HG03103 (cell line): ENCODE results near the gene PAPPA2.

Source experiments
- ATAC-seq: cut with Tn5 transposase; IDR thresholded peaks from one replicate; pipeline ENCODE4 v1.9.1; 2021; ENCODE audit warnings: low read depth; ENCODE audit not compliant: unreplicated experiment

The PAPPA2 gene

GRCh38 chr1:176682830-176683535 is 220.0 kb downstream of the PAPPA2 start:
- no peak for ATAC-seq

DNA sequence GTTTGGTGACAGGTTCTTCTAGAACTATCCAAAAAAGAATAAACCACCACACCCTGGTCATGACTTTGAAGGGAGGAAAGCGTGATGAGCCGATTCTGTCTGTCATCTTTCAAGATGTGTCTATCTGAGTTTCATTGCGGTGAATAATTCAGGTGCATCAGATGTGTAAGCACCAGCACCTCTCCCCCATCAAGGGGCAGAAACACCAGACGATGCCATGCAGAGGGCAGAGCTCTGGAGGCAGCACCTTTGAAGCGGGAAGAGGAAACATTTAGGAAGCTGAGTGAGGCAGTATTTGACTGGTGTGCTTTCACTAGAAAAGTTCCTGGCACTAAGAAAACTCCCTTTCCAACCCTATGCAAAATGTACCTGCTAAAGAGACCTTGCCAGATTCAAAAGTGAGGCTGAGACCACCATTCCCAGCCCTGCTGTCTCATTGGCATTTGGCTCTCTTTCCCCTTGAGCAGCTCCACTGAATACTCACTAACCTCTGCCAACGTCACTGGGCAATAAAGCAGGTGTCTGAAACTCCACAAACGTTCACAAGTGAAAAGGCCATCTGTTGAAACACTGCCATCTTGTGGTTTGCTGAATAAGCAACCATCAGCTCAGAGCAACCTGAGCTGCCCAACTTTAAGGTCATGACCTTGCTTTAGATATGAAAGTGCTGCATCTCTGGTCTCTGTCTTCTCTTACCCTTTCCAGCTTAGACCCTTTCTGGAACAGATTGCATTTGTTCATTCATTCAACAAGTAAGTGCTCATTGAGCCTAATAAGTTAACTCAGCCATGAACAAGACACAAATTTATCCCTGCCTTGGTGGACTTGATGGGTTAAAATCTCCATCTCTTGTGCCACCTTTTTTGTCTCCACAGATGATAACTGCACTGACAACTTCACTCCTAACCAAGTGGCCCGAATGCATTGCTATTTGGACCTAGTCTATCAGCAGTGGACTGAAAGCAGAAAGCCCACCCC is 228.6 kb downstream of the PAPPA2 start:
- peak; percentile 74 for ATAC-seq

DNA sequence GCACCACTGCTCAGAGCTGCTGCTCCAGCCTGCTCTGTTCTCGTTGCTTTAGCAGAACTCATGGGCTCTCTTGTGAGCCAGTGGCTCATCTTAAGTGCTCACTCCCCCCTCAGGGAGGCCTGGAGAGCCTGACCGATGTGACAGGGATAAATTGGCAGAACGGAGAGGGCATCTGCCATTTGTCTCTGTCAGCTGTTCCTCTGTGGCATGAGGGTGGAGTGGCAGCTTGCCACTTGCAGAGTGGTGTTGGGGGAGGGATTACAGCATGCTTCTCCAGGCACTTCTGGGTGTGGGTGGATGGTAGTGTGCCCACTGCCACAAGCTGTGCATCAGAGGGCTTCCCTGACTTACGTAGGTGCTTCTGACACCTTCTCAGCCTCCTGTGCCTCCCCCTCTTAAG is 229.5 kb downstream of the PAPPA2 start:
- no peak for ATAC-seq

DNA sequence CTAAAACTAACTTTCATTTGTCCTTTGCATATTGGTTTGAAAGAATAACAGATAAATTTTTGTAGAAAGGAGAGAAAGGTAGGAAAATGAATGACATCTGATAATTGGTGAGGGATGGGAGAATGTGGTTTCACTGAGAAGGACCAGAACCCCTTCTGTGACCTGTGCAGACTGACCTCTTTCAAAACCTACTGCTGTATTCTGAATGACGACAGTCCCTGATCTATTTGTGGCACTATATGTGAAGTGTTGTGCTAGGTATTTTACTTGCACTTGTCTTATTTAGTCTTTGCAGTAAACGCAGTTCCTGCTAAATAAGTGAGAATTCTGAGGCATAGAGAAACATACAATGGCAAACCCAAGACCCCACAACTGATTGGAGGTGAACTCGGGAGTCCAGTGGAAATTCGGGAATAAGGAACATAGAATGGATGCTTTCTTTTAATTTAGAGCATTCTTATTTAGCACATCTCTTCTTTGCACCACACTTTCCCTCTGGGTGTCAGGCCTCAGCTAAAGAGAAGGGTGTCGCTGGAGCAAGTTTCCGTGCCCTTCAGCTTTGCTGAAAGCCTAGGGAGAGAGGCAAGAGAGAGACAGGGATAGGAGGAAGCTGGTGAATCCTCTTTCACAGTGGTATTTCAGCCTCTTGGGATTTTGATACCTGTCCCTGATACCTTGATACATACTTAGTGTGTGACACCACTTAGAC is 230.2 kb downstream of the PAPPA2 start:
- ATAC-seq = no peak

- no peak for ATAC-seq
Observed at GRCh38 chr1:176693697-176694329, 230.8 kb downstream of the PAPPA2 start.

- ATAC-seq = no peak
Observed at GRCh38 chr1:176694713-176695112, 231.7 kb downstream of the PAPPA2 start.

DNA sequence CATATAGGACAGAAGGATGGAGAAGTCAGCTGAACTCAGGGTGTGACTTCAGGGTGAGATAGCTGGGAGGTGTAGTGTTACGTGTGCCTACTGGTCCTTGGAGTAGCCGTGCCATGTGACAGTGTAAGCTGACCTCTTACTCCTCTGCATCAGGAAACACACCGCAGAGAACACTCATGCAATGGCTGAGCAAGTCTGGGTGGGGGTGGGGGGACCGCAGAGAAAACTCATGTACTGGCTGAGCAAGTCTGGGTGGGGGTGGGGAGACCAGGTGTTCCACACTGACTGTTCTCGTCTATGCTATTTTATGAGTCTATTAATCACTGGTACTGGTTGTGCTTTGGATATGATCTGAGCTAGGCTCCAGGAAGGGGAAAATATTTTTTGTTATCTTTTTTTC is 233.1 kb downstream of the PAPPA2 start:
- no peak for ATAC-seq

- ATAC-seq = no peak
Observed at GRCh38 chr1:176696689-176697088, 233.7 kb downstream of the PAPPA2 start.

DNA sequence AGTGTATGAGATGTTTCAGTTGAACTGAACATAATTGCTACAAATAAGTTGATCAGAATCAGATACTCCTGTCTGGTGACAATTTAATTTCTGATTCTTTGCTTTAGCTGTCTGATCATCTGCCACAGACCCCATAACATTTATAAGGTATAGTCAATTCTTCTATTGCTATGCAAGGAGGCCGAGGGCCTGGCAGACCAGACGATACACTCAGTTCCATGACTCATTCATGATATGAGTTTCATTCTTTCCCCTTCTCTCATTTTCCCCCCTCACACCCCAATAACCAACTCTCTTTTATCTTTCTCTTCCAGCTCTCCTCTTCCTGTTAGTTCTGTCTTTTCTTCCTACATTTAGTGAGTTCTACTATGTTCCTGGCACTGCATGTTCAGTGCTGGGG is 236.8 kb downstream of the PAPPA2 start:
- ATAC-seq = no peak

GRCh38 chr1:176701151-176701866 is 238.3 kb downstream of the PAPPA2 start:
- ATAC-seq = no peak

- ATAC-seq = no peak
Observed at GRCh38 chr1:176702901-176703300, 239.9 kb downstream of the PAPPA2 start.

DNA sequence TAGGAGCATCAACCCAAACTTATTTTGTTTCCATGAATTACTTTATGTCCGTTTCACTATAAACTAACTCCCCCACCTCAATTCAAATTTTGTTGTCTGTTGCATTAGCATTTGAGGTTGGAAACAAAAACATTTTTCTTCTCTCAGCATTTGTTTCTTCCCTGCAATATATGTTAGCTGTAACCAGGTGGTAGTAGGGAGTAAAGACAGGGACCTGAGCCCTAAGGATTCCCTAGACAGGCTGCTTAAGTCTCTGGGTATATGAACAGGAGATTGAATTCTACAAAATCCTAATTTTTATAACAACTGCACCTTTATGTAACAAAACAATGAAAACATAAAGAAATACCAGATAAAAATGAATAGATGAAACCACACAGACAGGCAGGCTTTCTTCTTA is 242.6 kb downstream of the PAPPA2 start:
- ATAC-seq = no peak

DNA sequence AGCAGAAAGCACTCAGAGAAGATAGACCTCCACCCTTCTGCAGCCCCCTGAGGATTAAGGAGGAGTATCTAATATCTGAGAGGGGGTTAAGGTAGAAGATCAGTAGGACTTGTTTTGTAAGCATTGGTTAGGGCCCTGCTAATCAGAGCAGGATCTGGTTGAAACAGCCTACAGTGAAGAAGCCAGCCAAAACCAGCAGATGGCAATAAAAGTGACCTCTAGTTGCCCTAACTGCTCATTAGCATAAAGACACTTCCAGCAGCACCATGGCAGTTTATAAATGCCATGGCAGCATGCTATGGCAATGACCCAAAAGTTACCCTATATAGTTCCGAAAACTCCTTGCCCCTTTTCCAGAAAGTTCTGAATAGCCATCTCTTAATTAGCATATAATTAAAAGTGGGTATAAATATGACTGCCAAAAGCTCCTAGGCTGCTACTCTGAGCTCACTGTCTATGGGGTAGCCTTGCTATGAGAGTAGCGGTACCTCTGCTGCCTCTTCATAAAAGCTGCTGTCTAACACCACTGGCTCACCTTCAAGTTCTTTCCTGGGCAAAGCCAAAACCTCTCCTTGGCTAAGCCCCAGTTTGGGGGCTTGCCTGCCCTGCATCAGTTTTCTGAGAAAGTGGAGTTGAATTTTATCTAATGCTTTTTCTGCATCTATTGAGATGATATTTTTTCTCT is 254.2 kb downstream of the PAPPA2 start:
- ATAC-seq = no peak

DNA sequence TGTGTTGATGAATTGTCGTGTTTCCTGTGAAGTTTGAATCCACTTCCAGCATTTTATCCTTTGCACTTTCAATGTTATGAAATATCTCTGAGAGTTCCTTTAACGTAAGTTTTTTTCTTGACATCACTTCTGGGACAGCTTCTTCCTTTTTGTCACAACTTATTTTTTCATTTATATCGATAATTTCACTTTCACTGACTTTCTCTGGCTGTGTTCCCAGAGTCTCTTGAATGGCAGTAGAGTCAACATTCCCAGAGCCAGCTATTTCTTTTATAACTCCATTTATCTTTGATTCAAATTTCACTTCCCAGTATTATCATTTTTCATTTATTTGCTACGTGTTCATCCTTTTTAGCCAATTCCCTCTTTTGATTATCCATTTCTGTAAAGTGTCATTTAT is 256.5 kb downstream of the PAPPA2 start:
- no peak for ATAC-seq

- no peak for ATAC-seq
Observed at GRCh38 chr1:176720838-176721237, 257.9 kb downstream of the PAPPA2 start.

- ATAC-seq = peak; percentile 73
Observed at GRCh38 chr1:176733661-176734060, 270.7 kb downstream of the PAPPA2 start.

- no peak for ATAC-seq
Observed at GRCh38 chr1:176735201-176735600, 272.2 kb downstream of the PAPPA2 start.

DNA sequence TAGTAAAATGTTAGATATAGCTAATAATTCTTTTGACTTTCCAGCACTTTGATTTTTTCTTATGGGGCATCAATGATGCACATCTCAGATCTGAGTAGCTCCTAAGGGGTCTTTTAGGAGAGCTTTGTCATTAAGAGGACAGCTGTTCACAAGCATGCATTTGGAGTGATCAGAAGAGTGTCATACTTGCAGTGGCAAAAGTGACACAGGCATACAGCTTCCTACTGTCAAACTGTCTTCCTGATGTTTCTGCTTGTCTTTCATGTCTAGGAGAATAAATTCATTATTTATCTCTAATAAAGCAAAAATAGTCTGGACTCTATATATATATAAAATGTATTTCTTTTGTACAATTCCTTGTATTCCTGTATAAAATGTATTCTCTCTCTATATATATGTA is 273.0 kb downstream of the PAPPA2 start:
- no peak for ATAC-seq

GRCh38 chr1:176741181-176741580 is 278.2 kb downstream of the PAPPA2 start:
- ATAC-seq = no peak
